Muscle of back (tissue), 11 donors: ENCODE data around the gene DNAH10. TPM values are rescaled to one million over a fixed set of nuclear protein-coding genes. Genes with fewer than 3 reads are reported as not detected.
"Not testable (repeated sequence)": the region's sequence is repeated elsewhere in the genome, so short reads cannot be mapped to it uniquely, and the experiment has no call there.

Source experiments
- DNase-seq, 3 donors: peaks; one replicate each; pipeline versions ENCODE4 v3.0.0 to v3.0.0-alpha.2; 2013
- polyA plus RNA-seq, 10 donors: library from polyadenylated mRNA; unstranded; fragments of 120-200 nt; gene quantifications; one replicate each; pipeline ENCODE4 v1.2.1, GENCODE V29; 2013; ENCODE audit not compliant: insufficient read length in 10 of 10

Gene DNAH10
- polyA plus RNA-seq, 10 donors, result 0.76 to 8.6 (median 1.3) TPM

DNA sequence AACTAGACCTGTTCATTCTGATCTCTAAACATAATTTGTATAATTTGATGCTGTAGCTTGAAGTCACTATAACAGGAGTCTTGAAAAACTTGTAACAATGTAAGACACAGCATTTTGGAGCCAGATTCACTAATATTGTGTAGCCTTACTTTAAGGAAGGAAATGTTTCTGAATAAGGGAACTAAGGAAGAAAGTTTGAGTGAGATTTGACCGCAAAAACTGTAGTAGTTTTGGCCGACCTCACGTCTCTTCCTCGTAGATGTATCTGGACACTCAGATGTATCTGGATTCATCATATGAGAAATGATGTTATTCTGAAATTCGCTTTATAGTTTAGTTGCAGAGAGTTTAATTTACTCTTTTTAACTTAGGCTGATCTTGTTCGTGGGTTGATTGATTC is 13.9 kb upstream of the DNAH10 start:
- DNase-seq, result no peak

DNA sequence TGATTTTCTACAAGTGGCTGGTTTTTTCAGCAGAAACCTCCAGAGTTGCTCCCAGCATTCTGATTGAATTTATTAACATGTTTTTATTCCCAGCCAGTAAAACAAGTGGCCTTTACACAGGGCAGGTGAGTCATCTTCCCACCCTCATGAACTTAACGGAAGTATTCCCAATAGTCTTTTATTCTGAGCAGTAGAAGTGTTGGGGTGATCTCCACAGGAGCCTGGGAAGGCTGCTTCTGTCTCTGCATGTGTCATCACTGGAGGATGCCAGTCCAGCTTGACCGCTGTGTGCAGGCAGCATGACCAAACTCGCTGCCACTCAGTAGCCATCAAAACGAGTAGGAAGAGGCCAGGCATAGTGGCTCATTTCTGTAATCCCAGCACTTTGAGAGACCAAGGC is 13.4 kb upstream of the DNAH10 start:
- DNase-seq, result no peak

DNA sequence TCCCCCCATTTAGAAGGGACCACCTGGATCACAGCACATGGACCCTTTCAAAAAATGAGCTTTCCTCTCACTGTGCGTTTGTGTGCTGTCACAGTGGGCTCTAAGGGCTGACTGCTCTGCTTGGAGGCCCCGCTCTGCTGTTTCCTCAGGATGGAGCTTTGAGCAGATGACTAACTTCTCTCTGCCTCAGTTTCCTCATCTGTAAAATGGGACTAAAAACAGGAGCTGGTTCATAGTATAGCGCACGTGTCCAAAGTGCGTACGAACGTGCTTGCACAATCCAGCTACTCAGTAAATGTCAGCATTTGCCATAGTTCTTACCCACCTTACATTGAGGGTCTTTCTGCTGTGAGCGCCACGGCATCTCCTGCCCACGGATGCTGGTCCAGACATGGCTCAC is 12.7 kb upstream of the DNAH10 start:
- DNase-seq, result no peak

DNA sequence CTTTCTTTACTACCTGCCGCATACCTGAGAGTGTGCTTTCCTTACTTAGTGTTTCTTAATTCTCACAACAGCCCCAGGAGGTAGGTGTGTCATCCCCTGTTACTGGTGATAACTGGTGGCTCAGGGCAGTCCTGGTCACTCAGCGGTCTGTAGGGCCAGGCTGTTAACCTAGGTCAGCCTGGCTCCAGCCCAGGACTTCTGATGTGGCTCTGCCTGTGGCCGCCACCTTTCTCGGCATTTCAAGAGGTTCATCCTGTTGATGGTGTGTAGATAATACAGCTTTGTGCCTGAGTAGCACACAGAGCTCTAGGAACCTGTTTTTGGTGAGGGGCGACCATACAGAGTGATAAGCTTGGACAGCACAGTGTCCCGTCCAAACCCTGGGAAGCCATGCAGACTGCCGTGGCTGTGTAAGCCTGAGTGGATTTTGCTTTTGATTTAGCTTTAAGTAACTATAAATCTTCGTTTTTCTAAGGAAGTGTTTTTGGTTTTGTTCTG is 11.9 kb upstream of the DNAH10 start:
- no peak for DNase-seq

DNA sequence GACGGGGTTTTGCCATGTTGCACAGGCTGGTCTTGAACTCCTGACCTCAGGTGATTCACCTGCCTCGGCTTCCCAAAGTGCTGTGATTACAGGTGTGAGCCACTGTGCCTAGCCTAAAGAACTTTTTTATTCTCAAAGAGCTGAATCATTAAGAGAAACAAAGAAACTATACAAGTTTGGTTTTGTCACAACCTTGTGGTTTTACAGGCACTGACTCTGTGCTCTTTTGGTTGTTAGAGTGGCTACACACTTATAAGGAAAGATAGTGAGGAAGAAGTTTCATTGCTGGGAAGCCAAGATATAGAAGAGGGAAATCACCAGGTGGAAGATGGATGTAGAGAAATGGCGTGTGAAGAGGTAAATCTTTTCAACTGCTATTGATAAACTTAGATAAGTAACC is 10.1 kb upstream of the DNAH10 start:
- no peak for DNase-seq

DNA sequence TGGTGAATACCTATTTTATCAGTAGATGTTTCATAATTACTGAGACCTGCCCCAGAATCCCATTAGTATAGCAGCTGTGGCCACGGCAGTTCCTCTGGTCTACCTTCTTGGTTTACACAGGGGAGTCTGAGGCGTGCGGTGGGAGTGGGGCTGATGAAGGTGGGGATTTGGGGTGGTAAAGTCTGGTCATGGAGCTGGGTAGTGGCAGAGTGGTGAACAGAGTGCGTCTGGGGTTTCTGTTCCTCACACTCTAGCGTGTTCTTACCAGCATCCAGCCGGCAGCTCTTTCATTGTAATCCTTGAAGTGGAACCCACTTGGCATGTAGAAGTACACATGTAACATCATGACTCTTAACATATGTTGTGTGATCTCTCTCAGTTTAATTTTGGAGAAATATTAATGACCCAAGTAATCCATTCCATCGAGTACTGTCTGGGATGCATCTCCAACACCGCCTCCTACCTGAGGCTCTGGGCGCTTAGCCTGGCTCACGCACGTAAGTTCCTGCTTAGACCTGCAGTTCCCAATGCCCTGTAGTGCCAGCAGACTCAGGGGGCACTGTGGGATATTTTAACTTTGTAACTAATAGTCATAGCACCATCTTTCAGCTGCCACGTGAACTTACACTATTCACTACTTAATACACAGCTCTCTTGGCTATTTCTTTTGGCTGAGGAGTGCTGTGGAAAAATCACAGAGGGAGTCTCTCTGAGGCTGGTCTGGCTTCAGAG is 7.9 kb upstream of the DNAH10 start:
- DNase-seq, result no peak

DNA sequence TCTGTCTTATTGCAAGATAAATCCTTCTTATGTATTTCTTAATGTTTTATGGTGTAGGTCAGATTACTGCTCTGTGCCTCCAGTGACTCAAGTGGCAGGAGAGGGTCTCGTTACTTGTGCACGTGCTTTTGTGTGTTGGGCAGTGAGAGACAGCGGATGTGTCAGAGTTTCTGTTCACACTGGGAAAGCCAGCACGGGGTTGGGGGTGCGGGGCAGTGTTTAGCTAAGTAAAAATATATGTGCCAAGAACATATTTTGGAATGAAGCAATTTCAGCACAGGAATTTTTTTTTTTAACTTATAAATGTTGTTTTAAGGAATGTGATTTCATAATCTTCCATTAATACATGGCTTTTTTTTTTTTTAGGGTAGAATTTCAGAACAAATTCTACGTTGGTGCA is 4.5 kb upstream of the DNAH10 start:
- DNase-seq, result peak in 1 of 3 donors; percentile 8

DNA sequence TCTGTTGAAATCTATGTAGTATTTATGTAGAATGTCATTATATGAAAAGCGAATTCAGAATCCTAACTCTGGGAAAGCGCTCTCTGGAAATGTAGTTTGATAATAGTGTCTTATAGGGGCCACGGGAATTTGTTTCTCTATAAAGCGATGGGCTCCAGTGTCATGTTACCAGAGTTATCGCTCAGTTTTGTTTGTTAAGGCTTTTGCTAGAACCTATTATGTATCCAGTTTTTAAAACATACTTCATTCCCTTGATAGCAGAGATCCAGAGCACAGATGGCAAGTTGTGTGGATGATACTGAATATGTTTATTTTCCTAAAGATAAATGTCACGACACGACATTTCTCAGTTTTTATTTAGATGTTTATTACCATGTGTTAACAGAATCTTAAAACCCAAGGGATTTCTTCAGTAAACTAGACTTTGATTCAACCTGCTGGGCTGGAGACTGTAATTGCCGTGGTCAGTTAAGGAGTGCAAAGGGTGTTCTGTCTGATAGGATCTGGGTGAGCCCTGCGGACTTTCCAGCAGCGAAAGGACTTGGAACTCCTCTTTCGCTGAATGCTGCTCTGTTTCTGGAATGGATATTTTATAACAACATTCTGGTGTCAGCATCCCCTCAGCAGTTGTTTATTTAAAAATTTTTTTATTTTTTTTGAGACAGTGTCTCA is 1.7 kb upstream of the DNAH10 start:
- DNase-seq, result no peak

DNA sequence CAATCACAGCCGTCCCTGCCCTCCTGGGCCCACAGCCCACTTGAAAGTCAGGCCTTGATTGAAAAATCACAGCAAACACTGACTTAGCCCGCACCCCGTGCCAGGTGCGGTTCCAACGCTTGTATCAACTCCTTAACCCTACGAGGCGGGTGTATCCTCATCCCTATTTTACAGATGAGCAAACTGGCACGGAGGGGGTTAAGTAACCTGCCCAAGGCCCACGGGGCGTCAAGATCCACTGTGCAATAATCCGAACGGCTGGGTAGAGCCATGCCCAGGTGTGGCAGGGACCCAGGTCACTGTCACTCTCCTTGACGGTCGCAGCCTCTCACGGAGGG is 583 bp downstream of the DNAH10 start:
- peak in 1 of 3 donors; percentile 11 for DNase-seq

DNA sequence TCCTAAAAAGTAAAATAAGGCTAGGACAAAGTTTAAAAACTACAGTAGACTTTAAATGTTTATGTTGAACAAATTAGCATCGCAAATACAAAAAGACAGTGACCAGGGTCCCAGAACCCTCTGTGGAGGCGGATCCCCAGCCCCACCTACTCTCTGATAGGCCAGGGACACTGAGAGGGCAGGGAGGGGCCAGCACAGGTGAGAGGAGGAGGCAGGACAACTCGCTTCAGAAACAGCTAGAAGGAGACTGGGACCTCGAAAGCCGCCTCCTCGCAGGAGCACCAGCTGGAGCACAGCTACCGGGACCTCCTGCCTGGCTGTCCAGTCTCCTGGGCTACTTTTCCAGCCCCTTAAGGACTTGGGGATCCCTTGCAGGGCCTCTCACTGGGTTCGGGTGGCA is 992 bp downstream of the DNAH10 start:
- DNase-seq, result no peak

DNA sequence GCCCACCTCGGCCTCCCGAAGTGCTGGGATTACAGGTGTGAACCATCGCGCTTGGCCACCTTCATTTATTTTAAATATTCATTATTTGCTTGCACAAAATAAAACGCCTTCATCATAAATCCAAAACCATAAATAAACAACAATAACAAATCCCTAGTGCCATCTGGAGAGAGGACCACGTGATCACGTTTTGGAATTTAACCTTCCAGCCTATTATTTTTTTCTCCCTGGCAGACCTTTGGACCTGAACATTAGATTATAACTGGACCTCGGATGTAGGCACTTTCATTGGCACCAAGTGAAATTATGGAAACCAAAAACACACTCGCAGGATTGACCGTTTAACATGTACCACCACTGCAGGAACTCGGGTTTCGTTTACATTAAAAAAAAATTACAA is 2.0 kb downstream of the DNAH10 start:
- DNase-seq, result no peak

DNA sequence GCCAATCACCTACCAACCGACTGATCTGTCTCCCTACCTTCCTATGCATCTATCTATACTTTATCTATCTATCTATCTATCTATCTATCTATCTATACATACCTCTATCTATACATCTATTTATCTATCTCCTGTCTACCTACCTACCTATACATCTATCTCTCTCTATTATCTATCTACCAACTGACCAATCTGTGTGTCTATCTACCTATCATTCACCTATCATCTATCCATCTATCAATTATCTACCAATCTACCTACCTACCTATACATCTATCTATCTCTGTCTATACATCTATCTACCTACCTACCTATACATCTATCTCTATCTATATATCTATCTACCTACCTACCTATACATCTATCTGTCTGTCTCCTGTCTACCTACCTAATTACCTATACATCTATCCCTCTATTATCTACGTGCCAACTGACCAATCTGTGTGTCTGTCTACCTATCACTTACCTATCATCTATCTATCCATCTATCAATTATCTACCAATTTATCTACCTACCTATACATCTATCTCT is 3.5 kb downstream of the DNAH10 start:
- no peak for DNase-seq

DNA sequence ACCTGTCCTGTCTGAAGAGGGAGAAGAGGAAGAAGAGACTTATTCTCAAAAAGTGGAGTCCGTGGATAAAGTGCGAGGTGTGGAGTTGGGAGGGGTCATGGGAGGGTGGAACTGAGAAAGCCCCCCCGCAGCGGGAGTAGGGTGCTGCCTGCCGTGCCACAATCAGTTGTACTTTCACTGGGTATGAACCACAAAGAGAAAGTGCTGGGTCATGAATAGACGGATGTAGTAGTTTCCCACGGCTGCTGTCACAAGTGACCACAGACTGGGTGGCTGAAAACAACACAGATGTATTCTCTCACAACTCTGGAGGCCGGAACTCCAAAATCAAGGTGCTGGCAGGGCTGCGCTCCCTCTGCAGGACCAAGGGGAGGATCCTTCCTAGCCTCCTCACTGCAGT is 5.5 kb downstream of the DNAH10 start:
- no peak for DNase-seq

DNA sequence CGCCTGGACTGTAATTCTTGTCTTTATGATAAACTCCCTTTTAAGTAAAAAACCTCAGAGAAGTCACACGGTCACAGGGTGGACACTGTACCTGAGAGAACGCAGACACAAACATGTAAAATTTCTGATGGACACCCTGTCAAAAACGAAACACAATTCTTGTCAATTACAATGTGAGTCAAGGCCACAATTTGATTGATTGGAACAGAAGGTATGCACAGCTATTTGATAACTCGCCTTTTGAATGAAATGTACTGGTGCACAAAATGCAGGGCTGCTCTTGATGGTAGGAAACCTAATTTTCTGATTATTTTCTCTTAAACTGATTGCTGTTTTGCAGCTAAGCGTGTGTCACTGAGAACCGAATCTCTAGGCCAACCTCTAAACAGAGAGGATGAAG is 9.2 kb downstream of the DNAH10 start:
- no peak for DNase-seq

DNA sequence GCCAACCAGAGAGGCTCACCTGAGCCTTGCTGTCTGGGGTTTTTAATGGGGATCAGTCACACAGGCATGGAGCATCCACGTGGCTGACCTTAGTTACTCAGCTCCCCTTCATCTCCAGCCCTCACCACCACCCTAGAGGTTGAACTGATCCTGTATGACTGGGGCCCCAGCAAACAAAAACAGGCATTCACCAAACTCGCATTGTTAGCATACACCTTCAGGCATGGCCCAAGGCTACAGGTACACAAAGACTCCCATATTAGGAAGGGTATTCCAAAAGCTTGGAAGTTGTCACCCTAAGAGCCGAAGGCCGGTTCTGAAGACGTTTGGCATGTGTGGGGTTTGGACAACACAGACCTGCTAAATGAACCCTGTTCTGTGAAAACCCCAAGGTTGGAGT is 10.0 kb downstream of the DNAH10 start:
- DNase-seq, result no peak

DNA sequence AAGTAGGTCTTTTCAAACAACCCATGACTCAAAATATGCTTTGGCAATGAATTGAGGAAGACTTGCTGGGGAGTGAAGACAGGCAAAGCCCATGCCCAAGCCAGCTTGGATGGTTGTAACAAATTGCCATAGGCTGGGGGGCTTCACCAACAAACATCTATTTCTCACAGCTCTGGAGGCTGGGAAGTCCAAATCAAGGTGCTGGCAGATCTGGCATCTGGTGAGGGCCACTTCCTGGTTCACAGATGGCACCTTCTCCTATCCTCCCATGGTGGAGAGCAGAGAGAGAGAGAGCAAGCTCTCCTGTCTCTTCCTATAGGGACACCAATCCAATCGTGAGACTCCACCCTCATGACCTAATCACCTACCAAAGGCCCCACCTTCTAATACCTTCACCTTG is 11.3 kb downstream of the DNAH10 start:
- no peak for DNase-seq

DNA sequence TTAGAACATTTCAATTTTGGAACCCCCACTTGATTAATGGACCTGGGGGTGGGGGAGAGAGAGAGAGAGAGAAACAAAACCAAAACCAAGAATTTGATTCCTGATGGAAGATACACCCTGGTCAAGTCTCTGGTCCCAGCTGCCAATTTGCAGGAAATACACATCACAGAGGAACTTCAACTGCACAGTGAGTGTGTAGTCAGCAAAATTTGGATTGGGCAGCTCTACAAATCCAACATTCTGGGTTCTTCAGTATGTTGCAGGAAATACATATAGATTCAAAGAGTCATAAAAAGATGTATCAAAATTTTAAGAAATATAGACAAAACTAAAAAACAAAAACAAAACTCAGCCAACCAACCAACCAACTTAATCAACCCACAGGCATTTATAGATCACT is 17.4 kb downstream of the DNAH10 start:
- DNase-seq, result no peak

DNA sequence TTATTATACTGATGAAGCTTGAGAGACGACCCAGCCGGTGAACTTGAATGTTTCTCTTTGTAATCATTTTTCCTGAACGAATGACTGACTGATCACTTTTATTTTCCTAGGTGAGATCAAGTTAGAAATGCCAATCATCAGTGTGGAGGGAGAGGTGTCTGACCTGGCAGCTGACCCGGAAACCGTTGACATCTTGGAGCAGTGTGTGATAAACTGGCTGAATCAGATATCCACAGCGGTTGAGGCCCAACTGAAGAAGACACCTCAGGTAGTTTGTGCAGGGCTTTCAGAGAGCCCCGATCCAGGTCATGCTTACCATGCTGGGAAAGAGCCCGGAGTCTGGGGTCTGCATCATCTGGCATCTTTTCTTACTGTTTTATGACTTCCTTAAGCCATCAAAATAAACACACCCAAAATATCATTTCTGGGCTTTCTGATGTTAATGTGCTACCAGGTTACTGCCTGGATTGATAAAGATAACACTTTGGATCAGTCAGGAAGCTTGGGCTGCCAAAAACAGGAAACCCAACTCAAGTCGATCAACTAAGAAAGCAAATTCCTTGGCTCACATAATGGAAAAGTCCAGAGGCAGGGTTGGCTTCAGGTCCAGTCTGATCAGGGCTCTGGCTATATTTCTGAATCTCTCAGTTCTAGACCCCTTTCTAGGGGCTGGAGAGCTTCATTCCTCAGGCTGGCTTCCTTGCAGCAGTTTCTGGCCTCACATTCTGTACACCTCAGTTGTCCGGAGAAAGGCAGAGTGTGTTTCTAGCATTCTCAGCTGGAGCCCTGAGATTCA is 21.1 kb downstream of the DNAH10 start:
- no peak for DNase-seq

DNA sequence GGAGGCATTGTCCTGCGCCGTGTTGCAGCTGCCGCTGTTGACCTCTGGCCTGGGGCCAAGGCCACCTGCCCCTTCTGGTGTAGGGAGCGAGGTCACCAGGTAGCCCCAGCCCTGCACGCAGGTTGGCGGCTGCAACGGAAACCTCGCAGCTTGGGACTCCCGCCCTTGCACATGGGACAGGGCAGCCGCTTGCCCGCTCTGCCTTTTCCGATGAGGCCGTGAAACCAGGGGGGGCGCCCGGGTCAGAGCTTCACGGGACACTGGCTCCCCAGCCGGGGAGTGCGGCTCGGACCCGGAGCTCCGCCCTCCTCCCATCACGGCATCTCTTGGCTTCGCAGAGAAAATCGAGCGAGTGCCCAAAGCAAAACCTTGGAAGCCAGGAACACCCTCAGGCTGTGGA is 25.4 kb downstream of the DNAH10 start:
- DNase-seq, result no peak

DNA sequence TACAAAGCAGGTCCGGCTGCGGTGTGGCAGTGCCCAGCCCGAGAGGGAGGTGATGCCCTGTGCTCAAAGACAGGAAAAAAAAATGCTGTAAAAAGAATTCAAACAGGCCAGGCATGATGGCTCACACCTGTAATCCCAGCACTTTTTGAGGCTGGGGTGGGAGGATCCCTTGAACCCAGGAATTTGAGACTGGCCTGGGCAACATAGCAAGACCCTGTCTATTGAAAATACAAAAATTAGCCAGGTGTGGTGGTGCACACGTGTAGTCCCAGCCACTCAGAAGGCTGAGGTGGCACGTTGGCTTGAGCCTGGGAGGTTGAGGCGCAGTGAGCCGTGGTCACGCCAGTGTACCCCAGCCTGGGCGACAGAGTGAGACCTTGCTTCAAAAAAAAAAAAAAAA is 26.4 kb downstream of the DNAH10 start:
- DNase-seq, result no peak

DNA sequence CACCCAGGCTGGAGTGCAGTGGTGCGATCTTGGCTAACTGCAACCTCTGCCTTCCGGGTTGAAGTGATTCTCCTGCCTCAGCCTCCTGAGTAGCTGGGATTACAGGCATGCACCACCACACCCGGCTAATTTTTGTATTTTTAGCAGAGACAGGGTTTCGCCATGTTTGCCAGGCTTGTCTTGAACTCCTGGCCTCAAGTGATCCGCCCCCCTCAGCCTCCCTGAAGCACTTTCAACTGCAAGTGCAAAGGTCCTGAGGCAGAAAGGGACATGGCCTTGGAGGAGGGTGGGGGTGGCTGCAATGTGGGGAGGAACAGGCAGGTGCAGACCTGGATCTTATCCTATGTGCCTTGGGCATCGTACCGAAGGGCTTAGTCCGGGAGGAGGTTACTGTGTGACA is 27.3 kb downstream of the DNAH10 start:
- not testable (repeated sequence) for DNase-seq

DNA sequence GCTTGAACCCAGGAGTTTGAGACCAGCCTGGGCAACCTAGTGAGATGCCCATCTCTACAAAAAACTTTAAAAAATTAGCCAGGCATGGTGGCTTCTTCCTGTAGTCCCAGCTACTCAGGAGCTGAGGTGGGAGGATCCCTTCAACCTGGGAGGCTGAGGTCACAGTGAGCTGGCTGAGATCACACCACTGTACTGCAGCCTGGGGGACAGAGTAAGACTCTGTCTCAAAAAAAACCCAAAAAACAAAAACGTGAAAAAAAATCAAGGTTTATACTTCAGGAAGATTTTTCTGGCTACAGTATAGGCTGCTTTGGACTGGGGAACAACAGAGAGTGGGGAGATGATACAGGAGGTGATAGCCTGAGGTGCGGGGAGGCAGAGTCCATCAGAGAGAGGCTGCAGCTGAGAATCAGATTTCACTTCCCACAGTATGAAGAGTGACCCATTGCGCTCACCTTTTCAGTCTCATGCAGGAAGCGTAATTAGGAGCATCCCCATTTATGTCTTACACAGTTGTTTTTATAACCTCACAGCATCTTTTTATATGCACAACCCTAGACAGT is 28.9 kb downstream of the DNAH10 start:
- DNase-seq, result no peak
